SK-N-SH treated with all-trans-retinoic acid at 6 μM for 48 hours (cell line): ENCODE results near the gene TECTA.

Experiments used
- ARNTL ChIP-seq: fragments of 450-650 bp; formaldehyde crosslinking; IDR thresholded peaks from 2 replicates; pipeline ENCODE4 v1.5.0; 2020; ENCODE audit warnings: low read depth, mild to moderate bottlenecking, moderate library complexity, borderline replicate concordance
- TF ChIP-seq, protein P1 (sequence below): fragments of 250-450 bp; sonication (Bioruptor Pico); IDR thresholded peaks from 2 replicates; pipeline ENCODE4 v1.8.0; 2020; ENCODE audit warnings: mild to moderate bottlenecking, moderate library complexity, borderline replicate concordance

DNA sequence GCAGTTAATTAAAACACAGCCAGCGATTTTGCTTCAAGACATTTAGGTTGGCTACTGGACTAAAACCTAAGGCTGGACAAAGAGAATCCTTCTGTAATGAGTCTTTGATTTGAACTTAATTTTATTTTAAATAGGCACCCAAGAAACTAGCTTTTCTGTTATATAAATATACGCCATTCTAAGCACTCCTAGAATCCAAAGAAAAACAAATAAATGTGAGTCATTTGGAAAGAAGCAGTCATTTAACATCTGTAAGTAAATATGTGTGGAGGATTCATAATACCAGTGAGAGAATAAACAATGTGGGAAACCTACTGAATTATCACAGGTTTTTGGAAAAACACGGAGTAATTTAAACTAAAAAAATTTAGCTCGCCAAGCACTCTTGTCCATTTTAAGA, 1.2 kb upstream of the TECTA start:
- TF ChIP-seq, protein P1, sequence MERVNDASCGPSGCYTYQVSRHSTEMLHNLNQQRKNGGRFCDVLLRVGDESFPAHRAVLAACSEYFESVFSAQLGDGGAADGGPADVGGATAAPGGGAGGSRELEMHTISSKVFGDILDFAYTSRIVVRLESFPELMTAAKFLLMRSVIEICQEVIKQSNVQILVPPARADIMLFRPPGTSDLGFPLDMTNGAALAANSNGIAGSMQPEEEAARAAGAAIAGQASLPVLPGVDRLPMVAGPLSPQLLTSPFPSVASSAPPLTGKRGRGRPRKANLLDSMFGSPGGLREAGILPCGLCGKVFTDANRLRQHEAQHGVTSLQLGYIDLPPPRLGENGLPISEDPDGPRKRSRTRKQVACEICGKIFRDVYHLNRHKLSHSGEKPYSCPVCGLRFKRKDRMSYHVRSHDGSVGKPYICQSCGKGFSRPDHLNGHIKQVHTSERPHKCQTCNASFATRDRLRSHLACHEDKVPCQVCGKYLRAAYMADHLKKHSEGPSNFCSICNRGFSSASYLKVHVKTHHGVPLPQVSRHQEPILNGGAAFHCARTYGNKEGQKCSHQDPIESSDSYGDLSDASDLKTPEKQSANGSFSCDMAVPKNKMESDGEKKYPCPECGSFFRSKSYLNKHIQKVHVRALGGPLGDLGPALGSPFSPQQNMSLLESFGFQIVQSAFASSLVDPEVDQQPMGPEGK (CRISPR knock-in tag), result no peak
- no peak for TF ChIP-seq ARNTL (CRISPR knock-in tag)
